DMS114 treated with DMSO at 0.1 percent for 48 hours (cell line): ENCODE measurements around the gene TMC3.

ENCODE experiments used
- DNase-seq: peaks from one replicate; lab custom pipeline; 2025; ENCODE audit not compliant: unreplicated experiment; lab: John Stamatoyannopoulos, UW

TMC3 gene

DNA sequence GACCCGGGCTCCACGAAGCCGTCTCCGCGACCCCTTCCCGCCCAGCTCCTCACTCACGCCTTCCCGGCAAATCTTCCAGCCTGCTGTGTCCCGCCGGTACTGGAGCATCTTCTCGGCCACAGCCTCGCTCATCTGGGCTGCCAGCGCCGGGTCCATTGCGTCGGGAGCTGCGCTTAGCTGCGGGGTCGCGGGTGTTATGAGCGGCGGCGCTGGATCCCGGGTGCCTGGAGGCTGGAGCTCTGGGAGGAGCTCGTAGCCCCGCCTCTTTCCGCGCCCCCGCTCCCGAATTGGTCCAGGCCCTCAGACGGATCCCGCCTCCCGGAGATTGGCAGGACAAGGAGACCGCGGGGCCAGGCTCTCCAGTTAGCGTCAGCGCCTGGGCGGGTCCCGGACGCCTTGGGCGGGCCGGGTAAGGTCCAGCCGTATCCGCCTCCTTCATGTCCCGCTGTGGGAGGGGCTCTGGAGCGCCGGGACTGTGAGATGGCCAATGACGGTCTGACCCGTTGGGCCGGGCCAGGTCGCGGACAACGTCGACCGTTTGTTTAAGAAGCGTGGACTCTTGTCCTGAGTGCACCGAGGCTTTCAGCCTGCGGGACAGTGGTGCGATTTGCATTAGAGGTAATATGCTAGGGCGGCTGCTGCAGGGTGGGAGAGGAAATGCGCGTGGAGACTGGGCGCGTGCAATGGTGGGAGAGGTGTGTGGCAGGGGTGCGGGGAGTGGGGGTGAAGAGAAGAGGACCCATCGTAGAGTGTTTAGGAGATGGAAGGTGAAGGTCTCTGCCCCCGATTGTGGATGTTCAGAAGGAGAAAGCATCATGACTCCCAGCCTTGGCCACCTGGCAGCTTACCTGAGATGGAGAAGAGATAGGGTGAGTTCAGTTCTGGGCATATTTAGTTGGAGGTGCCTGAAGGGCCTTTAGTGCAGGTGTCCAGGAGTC, 49.8 kb downstream of the TMC3 start, which contains the start of gene STARD5:
Gene STARD5 (minus strand): TSS at position 198 of the 938 bp plus-strand sequence. CDS start 42 bp downstream, at position 156.
- DNase-seq: peak; percentile 95

DNA sequence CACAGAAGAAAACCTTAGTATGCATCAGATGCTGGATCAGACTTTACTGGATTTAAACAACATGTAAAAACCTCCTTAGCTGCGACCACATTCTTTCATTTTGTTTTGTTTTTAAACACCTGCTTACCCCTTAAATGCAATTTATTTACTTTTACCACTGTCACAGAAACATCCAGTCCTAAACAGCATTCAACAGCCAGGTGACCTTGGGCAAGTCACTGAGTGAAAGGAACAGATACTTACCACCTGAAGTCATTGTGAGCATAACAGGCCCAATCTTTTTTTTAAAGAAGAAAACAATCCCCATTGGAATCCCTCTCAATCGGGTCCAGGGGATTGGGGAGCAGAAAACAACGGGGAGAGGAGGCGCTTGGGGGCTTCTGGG, 50.5 kb downstream of the TMC3 start:
- no peak for DNase-seq

DNA sequence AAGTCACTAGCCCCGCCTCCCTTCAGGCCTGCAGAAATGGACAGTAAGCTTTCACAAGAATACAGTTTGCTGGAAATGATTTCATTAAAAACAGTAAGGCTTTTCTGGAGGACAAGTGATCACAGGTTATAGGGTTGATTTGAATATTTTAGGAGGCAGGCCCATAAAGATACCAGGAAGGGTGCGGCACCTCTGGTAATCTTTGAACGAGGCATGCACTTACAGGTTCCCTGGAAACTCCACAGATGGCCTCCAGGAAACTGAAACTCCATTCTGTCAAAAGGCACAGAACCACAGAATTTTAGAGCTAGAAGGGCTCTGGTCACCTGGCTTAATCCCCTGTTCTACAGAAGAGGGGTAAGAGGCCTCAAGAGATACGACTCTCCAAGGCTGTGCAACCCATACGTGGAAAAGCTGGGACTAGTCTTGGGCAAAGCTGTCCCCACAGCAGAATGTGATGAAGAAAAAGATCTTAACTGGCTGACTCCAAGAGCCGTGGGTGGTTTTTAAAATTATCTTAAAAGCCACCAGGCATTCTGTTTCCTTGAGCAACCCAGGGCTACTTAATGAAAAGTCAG, 51.2 kb downstream of the TMC3 start:
- no peak for DNase-seq

DNA sequence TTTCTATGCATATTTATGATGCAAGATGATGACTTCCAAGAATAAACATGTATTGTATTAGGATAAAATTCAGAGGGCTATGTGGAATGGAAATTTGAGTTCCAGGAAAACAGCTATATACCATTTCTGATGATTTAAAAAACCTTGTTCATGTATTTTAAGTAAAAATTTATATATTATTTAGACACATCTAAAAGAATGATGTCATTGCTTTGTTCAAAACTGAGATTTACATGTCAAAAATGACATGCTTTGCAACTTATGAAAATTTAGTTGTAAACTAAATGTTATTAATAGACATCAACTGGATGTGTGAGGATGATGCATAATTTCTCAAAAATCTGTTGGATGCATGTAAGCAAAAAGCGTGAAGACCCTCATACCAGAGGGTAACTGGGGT, 52.3 kb downstream of the TMC3 start:
- no peak for DNase-seq

DNA sequence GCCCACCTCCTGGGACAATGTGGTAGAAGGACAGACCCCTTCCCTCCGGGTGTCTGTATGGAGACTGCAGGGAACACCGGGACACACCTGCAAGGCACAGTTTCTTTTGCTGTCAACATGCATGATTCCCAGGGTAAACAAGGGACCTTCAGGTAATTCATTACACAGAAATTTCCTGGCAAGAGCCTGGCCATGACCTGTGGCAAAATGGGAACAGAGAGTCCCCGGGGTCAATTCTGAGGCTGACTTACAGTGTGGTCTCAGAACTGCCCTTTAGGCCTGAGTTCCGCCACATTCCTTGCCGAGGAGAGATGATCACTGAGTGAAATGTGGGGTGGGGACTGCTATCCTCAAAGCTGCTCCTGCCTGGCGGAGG, 56.4 kb downstream of the TMC3 start:
- DNase-seq: no peak

DNA sequence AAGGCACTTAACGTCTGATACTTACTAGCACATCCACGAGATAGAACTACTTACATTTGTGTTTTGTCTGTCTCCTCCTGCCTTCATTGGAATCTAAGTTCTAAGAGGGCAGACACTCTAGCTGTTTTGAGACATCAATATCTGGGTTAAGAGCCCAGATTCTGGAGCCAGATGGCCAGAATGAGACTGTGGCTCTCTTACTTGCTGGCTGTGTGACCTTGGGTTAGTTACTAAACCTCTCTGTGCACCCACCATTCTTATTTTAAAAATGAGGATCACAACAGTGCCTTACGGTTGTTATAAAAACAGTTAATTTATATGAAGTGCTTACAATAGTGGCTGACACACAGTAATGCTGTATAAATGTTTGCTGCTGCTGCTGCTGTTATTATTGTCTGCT, 57.7 kb downstream of the TMC3 start:
- DNase-seq: no peak

DNA sequence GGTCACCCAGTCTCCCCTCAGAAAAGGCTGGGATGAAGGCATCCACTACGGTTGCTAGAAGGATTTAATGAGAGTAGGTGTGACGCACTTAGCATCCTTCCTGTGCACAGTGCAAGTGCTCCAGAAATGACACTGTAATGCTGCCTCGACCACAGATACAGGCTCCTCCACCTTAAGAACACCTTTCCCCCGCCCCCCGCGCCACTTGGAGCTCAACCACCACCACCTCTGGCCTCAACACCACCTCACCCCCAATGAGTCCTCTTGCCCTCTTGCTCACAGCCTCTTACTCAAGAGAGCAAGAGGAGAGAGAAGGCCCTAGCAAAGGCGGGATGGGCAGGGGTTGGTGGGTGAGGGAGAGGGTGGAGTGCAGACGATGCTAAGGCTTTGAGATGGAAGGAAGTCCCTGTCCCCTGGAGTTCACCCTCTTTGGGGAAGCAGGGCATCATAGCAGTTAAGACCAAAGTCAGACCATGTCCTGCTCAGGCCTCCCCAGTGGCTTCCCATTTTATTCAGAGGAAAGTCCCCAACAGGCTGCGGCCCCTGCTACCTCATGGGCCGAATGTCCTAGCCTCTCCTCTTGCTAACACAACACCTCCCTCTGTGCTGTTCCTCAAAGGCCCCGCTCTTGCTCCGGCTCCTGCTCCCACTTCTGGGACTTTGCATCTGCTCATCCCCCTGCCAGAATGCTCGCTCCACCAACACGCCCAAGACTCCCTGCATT, 58.4 kb downstream of the TMC3 start:
- no peak for DNase-seq

DNA sequence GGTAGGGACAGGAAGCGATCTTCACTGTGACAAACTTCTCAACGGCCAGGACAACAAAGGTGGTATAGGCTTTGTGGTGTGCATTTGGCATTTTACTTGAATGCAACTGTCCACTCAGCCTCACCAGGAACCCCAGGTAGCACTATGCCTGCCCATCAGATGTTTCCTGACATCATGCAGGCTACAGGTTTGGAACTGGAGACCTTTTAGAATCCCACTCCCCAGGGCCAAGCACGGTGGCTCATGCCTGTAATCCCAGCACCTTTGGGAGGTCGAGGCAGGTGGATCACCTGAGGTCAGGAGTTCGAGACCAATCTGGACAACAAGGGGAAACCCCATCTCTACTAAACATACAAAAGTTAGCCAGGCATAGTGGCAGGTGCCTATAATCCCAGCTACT, 59.6 kb downstream of the TMC3 start:
- no peak for DNase-seq

DNA sequence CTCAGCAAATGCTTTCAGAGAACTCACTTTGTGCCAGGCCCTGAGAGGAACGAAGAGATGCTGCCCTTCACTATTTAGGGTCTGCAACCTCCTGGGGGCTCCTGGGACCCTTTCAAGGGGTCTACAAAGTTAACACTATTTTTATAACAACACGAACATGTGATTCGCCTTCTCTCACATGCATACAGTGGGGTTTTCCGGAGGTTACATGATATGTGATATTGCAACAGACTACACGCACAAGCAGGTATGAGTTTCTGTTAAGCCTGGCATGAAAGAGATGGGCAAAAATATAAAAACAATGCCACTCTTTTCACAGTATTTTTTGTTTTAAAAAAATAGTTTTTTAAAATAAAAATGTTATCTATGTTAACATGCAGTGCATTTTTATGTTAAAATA, 60.3 kb downstream of the TMC3 start:
- no peak for DNase-seq

DNA sequence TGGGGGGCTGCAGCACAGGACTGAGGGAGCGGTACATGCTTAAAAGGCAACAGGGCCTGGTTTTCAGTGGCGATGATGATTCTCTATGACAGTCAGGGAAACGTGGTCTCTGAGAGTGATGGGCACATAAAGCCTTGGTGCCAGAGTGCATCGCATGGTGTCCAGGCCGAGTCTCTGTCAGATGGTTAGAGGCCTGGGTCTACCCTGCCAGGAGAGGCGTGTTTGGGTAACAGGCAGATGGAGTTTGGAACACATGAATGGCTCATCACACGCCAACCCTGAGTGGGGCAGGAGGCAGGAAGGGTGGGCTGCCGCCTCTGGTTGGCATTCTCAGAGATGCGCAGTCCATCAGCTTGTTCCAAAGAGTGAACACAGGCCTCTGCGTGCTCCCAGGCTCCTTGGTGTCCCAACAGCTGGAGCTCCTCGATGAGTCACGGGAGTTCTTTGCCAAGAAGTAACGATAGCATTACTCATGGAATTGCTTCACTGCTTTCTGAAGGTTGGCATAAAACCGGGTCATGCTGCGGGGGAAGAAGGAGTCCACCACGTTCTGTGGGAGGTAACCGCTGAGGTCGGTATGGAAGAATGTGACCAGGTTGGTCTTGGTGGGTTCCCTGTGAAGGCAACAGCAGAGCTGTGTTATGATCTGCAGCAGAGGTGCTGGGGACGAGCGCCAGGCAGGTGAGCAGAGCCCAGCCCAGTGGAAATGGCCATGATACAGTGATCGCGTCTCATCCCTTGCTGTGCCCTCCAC, 61.0 kb downstream of the TMC3 start:
- DNase-seq: no peak

DNA sequence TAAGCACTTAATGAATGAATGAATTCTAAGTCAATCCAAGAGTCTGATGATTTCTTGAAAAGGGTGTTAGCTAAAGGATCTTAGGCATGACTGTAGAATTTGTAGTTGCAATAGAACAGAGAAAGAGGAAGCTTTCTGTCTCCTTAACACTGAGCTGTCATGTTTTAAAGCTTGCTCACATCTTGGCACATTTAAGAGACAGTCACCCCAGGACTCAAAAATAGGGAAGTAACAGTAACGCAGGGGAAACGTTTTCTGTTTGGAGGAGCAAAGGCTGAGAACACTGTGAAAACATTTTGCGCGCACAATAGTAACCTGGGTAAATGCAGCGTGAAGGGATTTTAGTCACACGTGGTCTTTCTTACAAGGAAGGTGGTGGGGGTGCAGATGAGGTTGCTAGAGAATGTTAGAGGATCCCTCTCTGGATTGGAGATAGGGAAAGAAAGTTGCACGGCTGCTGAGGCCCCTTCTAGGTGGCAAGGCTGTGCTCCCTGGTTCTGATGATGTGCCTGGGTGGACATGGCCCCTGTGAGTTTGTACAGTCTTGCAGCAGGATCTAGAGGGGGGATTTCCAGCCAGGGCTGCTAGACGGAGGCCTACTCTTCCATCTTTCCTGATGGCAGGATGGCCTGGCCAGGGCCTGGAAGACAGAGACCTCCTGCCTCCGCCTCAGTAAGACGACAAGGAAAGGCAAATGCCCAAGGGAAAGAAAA, 62.1 kb downstream of the TMC3 start:
- no peak for DNase-seq

DNA sequence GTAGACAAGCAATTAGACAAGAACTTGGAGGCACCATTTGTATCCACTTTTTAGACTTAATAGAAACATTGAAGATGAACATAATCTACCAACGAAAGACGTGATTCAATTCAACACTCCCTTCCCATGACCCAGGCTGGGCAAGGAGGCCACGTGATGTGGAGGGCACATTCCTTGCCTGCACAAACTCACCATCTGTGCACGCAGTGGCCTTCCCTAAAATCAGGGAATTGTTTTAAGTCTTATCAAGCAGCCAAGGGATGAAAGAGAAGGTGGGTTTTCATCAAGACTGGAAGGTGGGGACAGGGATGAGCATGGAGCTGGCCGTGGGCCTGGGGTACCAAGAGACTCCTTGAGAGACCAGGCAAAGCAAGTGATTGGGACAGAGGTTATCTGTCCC, 63.5 kb downstream of the TMC3 start:
- DNase-seq: no peak

DNA sequence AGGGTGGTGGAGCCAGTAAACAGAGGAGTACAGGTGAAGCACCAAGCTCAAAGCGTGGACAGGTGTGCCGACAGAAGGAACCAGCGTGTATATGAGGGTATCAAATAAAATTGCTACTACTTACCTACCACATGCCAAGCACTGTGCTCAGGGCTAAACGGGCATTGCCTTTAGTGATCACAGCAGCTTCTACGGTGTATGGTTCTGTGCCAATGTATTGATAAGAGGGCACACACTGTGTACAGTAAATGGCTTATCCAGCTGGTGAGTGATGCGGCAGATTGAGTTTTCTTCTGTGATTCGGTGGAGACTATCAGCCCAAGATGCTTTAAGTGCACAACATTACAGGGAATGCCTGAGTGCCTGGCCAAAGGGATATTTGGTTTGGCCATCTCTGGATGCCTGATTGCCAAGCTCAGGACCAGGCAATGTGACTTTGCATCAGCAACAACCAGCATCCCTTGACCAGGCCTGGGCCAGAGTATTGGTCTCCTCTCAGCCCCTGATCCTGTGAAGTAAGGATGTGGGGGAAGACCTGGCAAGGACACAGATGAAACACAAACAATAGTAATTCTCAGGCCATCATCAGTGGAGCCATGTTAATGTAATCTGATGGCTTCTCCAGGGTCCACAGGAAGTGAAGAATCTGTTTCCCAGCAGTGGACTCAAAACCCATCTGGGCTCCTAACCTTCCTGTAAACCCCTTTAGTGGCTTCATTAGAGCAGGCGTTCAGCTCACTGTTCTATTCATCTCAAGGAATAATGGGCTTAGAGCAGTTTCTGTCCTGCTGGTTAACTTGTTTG, 64.2 kb downstream of the TMC3 start:
- no peak for DNase-seq

DNA sequence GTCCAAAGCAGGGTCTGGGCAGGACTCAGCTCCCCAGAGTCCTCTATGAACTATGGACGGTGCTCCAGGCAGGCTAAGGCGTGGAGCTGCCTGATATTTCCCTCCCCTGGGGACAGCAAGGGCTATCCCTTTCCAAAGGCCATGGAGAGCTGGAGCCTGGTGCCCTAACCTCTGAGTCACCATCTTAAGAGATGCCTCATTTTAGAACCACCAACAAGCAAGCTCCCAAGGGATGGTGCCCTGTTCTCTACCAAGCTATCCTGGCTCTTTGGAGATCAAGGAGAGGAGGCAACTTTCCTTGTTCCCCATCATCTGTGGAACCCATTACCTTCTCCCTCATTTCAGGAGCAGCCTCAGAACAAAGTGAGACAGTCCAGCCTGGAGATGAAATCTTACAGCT, 65.8 kb downstream of the TMC3 start:
- no peak for DNase-seq

DNA sequence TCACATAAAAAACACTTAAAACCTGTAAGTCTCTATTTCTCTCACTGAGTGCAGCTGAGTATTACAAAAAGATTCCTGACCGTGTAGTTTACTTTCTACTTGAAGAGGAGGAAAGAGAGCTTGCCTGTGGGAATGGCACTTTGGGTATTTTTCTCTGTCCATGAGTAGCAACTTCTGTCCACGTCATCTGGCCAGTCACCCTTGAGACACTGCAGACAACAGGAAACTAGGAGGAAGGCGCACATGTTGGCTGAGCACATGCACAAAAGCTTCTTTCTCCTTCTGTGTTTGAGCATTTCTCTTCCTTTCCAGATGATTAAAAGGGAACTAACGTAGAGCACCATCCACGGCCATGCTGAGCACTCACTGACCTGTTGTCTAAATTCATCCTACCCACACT, 69.8 kb downstream of the TMC3 start:
- no peak for DNase-seq

DNA sequence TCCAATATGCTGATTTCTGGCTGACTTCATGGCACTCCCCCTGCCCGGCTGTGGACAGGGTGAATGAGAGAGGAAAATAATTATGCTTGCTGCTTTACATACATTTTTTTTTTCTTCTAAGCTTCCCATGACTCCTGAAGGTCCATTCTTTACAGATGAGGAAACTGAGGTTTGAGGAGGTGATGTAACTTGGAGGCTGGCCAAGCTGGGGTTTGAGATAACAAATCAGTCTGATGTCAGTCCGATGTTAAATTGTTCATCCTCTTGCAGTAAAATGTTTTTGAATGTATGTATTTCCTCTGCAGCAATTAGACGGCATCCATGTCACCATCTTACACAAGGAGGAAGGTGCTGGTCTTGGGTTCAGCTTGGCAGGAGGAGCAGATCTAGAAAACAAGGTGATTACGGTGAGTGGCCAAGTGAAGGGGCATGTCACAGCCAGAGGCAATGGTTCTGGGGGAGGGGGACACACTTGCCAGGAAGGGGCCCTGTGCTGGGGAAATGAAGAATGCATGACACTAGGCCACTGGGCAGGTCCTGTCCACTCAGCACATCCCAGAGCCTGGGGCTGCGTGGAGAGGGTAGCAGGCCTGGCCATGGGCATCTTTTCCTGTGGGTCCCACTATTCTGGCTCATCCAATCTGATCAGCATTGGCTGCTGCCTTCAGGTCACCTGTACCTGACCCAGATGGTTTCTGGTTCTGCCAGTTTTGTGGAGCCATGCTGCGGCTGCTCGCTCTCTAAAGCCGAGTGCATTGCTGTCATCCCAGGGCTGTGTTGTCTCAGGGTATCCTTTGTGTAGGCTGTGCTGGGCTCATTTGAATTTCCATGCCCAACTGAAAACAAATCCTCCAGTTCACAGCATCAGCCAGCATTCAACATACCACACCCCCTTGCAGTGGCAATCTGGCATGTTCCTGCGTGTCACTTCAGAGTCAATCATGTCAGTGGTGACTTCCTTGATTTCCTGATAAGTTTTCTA, 70.5 kb downstream of the TMC3 start:
- no peak for DNase-seq

DNA sequence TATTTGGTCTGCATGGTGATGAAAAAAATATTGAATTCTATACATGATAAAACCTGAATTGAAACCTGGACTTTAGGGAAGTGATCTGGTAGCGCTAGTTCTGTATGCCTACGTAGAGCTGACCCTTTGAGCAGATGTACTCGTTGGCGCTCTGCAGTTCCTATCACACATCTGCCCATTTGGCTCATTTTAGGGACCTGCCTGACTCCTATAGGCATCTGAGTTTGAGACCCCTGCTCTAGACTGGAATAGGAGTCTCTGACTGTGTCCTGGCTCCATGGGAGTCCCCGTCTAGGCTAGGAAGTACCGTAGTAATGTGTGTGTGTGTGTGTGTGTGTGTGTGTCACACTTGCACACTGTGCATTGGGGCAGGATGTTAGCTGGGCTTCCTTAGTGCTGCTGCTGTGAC, 71.3 kb downstream of the TMC3 start:
- no peak for DNase-seq

DNA sequence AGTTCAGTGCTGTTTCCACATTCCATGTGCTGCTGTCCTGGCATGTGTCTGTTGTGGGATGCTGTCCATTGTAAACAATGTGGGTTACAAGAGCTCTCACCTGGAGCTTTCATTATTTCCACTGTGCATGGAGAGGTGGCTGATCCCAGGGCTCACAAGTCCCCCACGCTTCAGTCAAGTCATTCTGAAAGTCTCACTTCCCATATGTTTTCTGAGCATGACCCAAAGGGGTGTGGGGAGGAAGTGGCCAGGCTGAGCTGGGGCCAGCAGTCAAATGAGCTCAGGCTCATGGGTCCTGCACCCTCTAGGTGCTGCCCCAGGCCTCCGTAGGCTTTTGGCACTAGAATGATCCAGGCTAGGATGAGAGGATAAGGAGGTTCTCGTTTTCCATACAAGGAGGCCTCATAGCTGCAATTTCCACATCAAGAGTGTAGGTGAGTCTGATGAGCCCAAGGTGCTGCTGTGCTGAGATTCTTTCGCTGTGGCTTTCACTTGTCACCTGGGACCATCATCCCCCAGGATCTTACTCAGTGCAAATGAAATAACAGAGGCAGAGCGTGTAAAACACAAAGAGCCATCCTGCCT, 72.1 kb downstream of the TMC3 start:
- DNase-seq: no peak
